GM18502 (cell line): Measurements from ENCODE around the gene ZBTB20.
"Not testable (repeated sequence)": the region's sequence is repeated elsewhere in the genome, so short reads cannot be mapped to it uniquely, and the experiment has no call there.

Experiments
- ATAC-seq: cut with Tn5 transposase; IDR thresholded peaks from one replicate; pipeline ENCODE4 v1.9.1; 2021; ENCODE audit warnings: mild to moderate bottlenecking; ENCODE audit not compliant: unreplicated experiment, poor library complexity

The ZBTB20 gene

GRCh38 chr3:115148142-115148790, 1.2 kb upstream of the ZBTB20 start:
- ATAC-seq: no peak

GRCh38 chr3:115147329-115148141, 447 bp upstream of the ZBTB20 start:
- peak; percentile 83 for ATAC-seq

- ATAC-seq: no peak
Observed at GRCh38 chr3:115146032-115146417, 1.1 kb downstream of the ZBTB20 start.

DNA sequence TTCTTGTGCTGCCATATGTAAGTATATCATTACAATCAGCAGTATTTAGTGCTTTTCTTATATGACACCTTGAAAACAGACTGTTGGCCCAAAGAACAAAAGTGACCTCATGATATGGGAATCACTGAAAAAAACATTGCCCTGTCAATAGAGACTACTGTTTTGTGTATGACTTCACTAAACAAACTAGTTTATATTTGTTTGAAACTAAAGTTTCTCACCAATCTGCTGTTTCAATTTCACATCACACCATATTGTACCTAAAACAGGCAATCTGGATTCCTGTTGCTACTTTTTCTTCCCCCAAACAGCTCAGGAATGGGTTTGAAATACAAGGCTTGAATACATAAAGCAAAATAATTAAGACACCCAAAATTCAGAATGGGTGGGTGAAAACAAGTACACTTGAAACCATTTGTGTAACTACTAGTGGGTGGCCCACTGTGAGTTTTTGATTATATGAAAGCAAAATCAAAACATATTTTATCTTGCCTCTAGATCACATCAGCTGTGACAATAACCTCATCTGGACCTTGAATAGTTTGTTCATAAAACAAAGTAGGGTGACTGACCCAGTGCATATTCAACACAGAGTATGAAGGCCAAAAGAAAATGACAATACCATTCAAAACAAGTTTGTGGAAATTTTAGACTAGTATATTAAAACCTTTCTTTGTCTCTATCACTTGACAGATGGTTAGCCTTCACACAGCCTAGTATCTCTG, 5.9 kb downstream of the ZBTB20 start:
- ATAC-seq: peak; percentile 61

DNA sequence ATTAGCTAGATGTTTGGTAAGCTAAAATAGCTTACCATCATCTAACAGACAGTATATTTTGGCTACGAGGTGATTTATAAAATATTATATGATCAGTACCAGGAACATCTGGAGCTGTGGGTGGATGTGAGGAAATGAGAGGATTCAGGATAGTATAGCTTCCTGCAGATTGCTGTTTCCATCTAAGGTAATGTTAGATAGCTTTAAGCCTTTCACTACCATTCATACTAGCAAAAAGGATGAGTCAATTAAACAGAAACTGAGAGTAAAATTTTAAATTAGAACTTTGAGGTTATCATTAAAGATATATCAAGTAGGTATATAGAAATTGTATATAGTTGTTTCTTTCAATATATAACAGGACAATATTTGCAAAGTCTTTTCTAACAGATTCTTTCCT, 8.0 kb downstream of the ZBTB20 start:
- ATAC-seq: peak; percentile 44

- no peak for ATAC-seq
Observed at GRCh38 chr3:115134648-115135347, 12.3 kb downstream of the ZBTB20 start.

DNA sequence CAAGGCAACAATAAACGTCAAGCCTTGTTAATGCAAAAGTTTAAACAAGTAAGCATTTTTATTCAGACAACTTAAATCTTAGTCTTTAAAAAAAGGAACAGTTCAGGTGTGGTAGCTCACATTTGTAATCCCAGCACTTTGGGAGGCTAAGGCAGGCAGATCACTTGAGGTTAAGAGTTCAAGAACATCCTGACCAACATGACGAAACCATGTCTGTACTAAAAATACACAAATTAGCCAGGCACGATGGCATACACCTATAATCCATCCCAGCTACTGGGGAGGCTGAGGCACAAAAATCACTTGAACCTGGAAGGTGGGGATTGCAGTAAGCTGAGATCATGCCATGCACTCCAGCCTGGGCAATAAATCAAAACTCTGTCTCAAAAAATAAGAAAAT, 19.9 kb downstream of the ZBTB20 start:
- no peak for ATAC-seq

DNA sequence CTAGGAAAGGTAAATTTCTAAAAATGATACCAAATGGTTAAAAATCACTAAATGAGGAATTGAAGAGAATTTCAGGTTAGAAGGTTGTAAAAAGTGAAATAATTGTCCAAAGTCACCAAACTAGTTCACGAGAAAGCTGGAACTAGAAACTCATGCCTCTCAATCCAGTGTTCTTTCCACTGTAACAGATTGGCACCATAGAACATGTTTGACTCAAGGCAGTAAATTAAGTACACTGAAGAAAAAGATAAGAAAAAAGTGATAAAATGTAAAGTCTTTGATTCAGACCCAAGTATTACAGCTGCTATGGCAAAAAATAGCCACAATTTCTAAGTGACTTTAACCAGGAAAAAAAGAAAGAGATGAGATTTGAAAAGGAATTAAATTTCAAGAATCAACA, 26.5 kb downstream of the ZBTB20 start:
- ATAC-seq: no peak

DNA sequence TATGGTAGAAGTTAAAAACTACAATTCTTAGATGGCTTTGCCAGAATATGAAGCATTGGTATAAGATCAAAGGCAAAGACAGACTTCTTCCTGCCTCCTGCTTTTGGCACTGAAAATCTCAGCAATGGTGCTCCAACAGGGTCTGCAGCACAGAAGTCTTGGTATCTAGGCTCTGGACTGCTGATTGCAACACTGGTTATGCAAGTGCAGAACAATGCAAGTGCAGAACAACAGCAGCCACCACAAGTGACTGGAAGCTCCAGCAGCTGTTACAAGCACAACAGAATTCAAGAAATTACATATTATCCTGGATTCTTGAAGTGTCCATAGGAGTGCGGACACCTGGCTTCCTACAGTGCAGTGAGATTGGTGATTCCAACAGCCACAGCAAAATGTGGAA, 33.7 kb downstream of the ZBTB20 start:
- no peak for ATAC-seq

DNA sequence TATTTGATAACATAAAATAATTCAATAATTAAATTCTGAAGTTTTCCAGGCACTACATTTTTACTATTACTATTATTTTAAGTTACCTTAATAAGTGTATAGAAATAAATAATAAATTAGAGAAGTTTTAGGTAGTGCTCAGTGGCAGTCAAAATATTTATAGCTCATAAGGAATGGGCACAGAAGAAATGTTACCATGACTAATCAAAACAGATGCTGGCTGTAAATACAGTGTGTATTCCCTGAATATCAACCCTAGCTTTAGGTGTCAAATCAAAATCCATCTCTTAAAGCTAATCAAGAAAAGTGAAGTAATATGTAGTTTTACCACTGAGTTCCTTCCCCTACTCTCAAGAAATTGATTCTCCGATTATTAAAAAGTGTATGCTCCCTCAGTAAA, 35.5 kb downstream of the ZBTB20 start:
- no peak for ATAC-seq

- ATAC-seq: no peak
Observed at GRCh38 chr3:115110830-115111229, 36.3 kb downstream of the ZBTB20 start.

DNA sequence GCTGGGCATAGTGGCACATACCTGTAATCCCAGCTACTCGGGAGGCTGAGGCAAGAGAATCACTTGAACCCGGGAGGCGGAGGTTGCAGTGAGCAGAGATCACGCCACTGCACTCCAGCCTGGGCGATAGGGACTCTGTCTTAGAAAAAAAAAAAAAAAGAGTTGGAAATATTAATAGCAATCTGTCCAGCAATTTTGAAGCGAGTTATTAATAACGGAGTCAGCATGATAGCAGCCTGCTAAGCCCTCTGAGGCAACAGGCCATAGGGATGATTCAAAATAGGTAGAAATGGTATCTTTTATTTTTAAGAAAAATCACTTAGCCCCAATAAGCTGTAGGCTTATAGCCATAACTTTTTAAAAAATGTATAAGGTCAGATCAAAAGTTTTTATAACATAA, 37.0 kb downstream of the ZBTB20 start:
- not testable (repeated sequence) for ATAC-seq

GRCh38 chr3:115108614-115109013, 38.5 kb downstream of the ZBTB20 start:
- no peak for ATAC-seq

DNA sequence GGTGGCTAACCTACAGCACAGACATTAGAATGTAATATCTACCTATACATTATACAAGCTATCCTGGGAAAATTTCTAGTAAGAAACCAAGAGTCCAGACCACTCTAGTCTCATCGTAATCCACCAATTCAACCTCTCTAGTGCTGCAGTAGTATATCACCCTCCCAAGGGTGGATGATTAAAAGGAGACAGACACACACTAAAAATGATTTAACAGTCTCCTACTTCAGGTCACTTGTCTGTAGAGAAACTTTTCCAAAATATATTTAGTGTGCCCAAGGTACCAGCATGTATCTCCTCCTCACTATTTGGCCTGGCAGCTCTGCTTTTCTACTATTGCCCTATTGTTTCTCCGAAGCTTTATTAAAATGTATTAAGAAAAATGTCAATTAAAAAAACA, 45.0 kb downstream of the ZBTB20 start:
- ATAC-seq: no peak

- no peak for ATAC-seq
Observed at GRCh38 chr3:115100806-115101205, 46.3 kb downstream of the ZBTB20 start.

GRCh38 chr3:115099986-115100571, 47.0 kb downstream of the ZBTB20 start:
- ATAC-seq: peak; percentile 84

DNA sequence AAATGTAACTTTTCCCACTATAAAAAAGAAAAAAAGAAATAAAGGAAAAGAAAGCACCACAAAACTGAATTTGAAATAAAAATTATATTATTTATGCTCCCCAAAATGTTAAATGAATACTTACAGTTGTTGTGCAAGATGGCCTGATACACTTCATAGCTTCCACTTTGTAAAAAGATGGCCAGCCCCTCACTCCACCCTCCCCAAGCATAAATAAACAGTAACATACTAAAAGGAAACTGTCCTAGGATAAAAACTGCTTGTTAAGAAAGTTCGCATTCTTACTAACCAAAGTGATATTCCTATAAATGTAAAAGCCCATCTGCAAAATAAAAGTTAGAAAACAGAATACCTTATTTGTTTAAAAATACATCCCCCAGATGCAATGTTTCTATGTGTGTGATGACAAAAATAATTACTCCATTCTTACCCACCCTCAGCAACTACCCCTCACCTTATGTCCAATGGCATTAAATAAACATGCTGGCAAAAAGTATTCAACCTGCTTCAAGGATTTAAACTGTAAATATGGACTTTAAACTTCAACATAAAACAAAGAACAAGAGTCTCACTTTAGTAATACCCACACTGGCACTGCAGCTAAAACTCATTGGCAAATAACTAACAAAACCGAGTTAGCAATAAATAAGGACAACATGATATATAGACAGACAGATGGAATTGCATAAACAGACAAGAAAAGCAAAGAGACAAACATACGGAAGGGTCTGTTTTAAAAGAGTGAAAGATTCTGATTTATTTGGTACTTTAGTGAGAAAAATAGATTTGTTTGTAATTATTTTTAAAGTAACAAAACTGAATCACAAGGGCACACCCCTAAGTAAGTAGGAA, 47.7 kb downstream of the ZBTB20 start:
- ATAC-seq: no peak

DNA sequence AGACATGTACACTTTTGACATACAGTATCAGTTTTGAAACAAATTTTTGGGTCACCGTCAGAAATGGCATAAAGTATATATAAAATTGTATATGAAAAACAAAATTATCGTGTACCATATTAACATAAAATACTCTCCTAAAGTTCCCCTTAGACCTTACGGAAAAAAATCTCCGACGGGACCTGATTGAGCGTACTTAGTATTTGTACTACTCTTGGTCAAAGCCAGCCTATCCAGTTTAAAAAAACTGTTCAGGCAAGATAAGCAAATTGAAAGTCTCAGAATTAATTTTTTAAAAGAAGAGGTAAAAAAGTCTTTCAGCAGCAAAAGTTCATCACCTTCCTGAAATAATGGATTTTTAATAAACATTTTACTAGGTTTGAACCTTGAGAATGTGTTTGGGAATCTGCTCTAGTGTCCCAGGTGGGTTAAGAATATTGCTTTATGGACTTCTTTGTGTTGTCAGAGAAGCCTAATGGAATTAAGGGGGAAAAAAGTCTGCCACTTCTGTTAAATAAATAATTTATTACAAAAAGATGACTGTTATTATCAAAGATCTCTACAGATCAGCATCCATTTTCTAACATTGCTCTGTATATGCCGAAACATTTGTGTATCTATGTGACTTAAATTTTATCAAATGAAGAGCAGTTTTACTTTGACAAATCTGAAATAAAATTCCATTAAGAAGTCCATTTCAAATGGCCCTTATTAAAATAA, 48.6 kb downstream of the ZBTB20 start:
- ATAC-seq: no peak

- no peak for ATAC-seq
Observed at GRCh38 chr3:115095236-115095635, 51.9 kb downstream of the ZBTB20 start.
